Measurements from ENCODE around the gene NXPH3. TPM values are rescaled to one million over a fixed set of nuclear protein-coding genes. Genes with fewer than 3 reads are reported as not detected.

The NXPH3 gene
- total RNA-seq, 1 donor: under 0.01 TPM

- DNase-seq (ENCODE audit: low read depth in 2 of 3, low spot score in 2 of 3): no peak
These were observed 1.3 kb upstream of the NXPH3 start for GRCh38 chr17:49574323-49574781.

GRCh38 chr17:49574945-49575678 lies 559 bp upstream of the NXPH3 start:
- DNase-seq (ENCODE audit: low read depth in 2 of 3, low spot score in 2 of 3): no peak

GRCh38 chr17:49576088-49576916 lies 631 bp downstream of the NXPH3 start:
- no peak for DNase-seq (ENCODE audit: low read depth in 2 of 3, low spot score in 2 of 3)

GRCh38 chr17:49576917-49577649 lies 1.4 kb downstream of the NXPH3 start:
- no peak for DNase-seq (ENCODE audit: low read depth in 2 of 3, low spot score in 2 of 3)

- no peak for DNase-seq (ENCODE audit: low read depth in 2 of 3, low spot score in 2 of 3)
These were observed 1.9 kb downstream of the NXPH3 start for GRCh38 chr17:49577650-49577934.

- DNase-seq (ENCODE audit: low read depth in 2 of 3, low spot score in 2 of 3): no peak
These were observed 2.3 kb downstream of the NXPH3 start for GRCh38 chr17:49577963-49578362.

- DNase-seq (ENCODE audit: low read depth in 2 of 3, low spot score in 2 of 3): no peak
These were observed 2.7 kb downstream of the NXPH3 start for GRCh38 chr17:49578414-49578813.

- DNase-seq (ENCODE audit: low read depth in 2 of 3, low spot score in 2 of 3): no peak
These were observed 3.4 kb downstream of the NXPH3 start for GRCh38 chr17:49578952-49579500.

- DNase-seq (ENCODE audit: low read depth in 2 of 3, low spot score in 2 of 3): no peak
These were observed 3.9 kb downstream of the NXPH3 start for GRCh38 chr17:49579522-49579921.

GRCh38 chr17:49580055-49580721 lies 4.5 kb downstream of the NXPH3 start:
- no peak for DNase-seq (ENCODE audit: low read depth in 2 of 3, low spot score in 2 of 3)

GRCh38 chr17:49580981-49581647 lies 5.4 kb downstream of the NXPH3 start:
- DNase-seq (ENCODE audit: low read depth in 2 of 3, low spot score in 2 of 3): no peak

- no peak for DNase-seq (ENCODE audit: low read depth in 2 of 3, low spot score in 2 of 3)
These were observed 6.0 kb downstream of the NXPH3 start for GRCh38 chr17:49581648-49581998.

GRCh38 chr17:49582055-49582722 lies 6.5 kb downstream of the NXPH3 start:
- no peak for DNase-seq (ENCODE audit: low read depth in 2 of 3, low spot score in 2 of 3)

- DNase-seq (ENCODE audit: low read depth in 2 of 3, low spot score in 2 of 3): no peak
These were observed 7.1 kb downstream of the NXPH3 start for GRCh38 chr17:49582789-49583188.

- no peak for DNase-seq (ENCODE audit: low read depth in 2 of 3, low spot score in 2 of 3)
These were observed 7.6 kb downstream of the NXPH3 start for GRCh38 chr17:49583226-49583625.

- no peak for DNase-seq (ENCODE audit: low read depth in 2 of 3, low spot score in 2 of 3)
These were observed 8.2 kb downstream of the NXPH3 start for GRCh38 chr17:49583889-49584288.

- DNase-seq (ENCODE audit: low read depth in 2 of 3, low spot score in 2 of 3): no peak
These were observed 9.9 kb downstream of the NXPH3 start for GRCh38 chr17:49585422-49586027.

- no peak for DNase-seq (ENCODE audit: low read depth in 2 of 3, low spot score in 2 of 3)
These were observed 11.8 kb downstream of the NXPH3 start for GRCh38 chr17:49587366-49588073.

GRCh38 chr17:49588312-49588711 lies 12.6 kb downstream of the NXPH3 start:
- no peak for DNase-seq (ENCODE audit: low read depth in 2 of 3, low spot score in 2 of 3)

Data from hematopoietic multipotent progenitor cell (in vitro differentiated cells).